Heart left ventricle (tissue), 16 donors: ENCODE results near the gene TIAM2. TPM values are rescaled to one million over a fixed set of nuclear protein-coding genes. Genes with fewer than 3 reads are reported as not detected.

Experiments
- ATAC-seq, 4 donors: fragments of 200-7000 bp; cut with Tn5 transposase; one replicate each; pipeline ENCODE4 v1.9.1; 2020 to 2022; ENCODE audit warnings: moderate library complexity in 4 of 4, mild to moderate bottlenecking in 3 of 4, moderate number of reproducible peaks in 1 of 4
- DNase-seq, 5 donors: peaks; one replicate each; pipeline ENCODE4 v3.0.0-alpha.2; 2020
- H3K27ac ChIP-seq, 12 donors: fragments of 200-600 bp; sonication (generic) in 4 of 12; one replicate each; pipeline versions ENCODE4 v1.5.0 to v1.8.0; 2016 to 2022; ENCODE audit warnings: mild to moderate bottlenecking in 2 of 12
- H3K27me3 ChIP-seq, 9 donors: fragments of 200-600 bp; sonication (generic) in 2 of 9; one replicate each; pipeline versions ENCODE4 v1.5.1 to v1.8.0; 2016 to 2022; ENCODE audit warnings: mild to moderate bottlenecking in 3 of 9
- H3K36me3 ChIP-seq, 9 donors: fragments of 200-600 bp; sonication (generic) in 2 of 9; one replicate each; pipeline versions ENCODE4 v1.5.0 to v1.8.0; 2018 to 2022; ENCODE audit warnings: mild to moderate bottlenecking in 2 of 9
- H3K4me1 ChIP-seq, 12 donors: fragments of 200-600 bp; sonication (generic) in 4 of 12; one replicate each; pipeline versions ENCODE4 v1.5.0 to v1.8.0; 2016 to 2022; ENCODE audit warnings: mild to moderate bottlenecking in 3 of 12
- H3K4me3 ChIP-seq, 12 donors: fragments of 200-600 bp; sonication (generic) in 4 of 12; one replicate each; pipeline versions ENCODE4 v1.5.0 to v1.8.0; 2017 to 2022; ENCODE audit warnings: mild to moderate bottlenecking in 9 of 12, moderate library complexity in 4 of 12
- H3K9me3 ChIP-seq, 12 donors: fragments of 200-600 bp; sonication (generic) in 4 of 12; one replicate each; pipeline versions ENCODE4 v1.5.0 to v1.8.0; 2016 to 2022; ENCODE audit warnings: mild to moderate bottlenecking in 1 of 12
- CTCF ChIP-seq, 12 donors: fragments of 200-600 bp; sonication (generic) in 4 of 12; IDR thresholded peaks; one replicate each; pipeline versions ENCODE4 v1.5.0 to v1.8.0; 2018 to 2022; ENCODE audit warnings: antibody characterized with exemption in 12 of 12, mild to moderate bottlenecking in 5 of 12
- POLR2A ChIP-seq, 2 donors: fragments of 450-650 bp; IDR thresholded peaks; one replicate each; pipeline ENCODE4 v1.6.1; 2017; ENCODE audit warnings: antibody characterized with exemption in 2 of 2, mild to moderate bottlenecking in 2 of 2, moderate library complexity in 2 of 2
- WGBS, 4 donors: extraction: QIAGEN DNeasy Blood & Tissue Kit in 2 of 4; methylation state at CpG; one replicate each; pipeline versions ENCODE4 v1.1.5 to v1.1.7; 2013 to 2018; 5-methylcytosine and 5-hydroxymethylcytosine counted together
- intact Hi-C, 10 donors: fragments of 100-400 bp; cut with DNase I; formaldehyde crosslinking; loops; one replicate each; pipeline versions ENCODE4 v1.11.1 to v1.14.2; 2022
- polyA plus RNA-seq, 2 donors: library from polyadenylated mRNA; stranded (reverse); fragments of 200-250 nt; gene quantifications; one replicate each; pipeline ENCODE4 v1.2.3, GENCODE V29; 2013
- total RNA-seq, 9 donors: library from RNA; depleted of rRNA in 2 of 9; stranded (reverse); fragments of >200 nt in 2 of 9; fragmentation: NEBNext Ultra II Directional in 3 of 9; extraction: Animal tissue kit (Norgen Biotek cat#: 25700) in 3 of 9; gene quantifications; one replicate each; pipeline versions ENCODE4 v1.1.0 to v1.2.4, GENCODE V29; 2016 to 2023
- donor health status: ischemic (EF 13 %, LVEDD 7.1; RV severe dilation, severe dysfunction).
- donor health status: healthy with polysubstance abuse.
- donor health status: DM: no; HTN: yes; CAD: no.
- donor health status: DM: no; HTN: no; CAD: no.
- donor health status: ischemic (EF 25% LVEDD 6.9; RV normal size, moderate dysfunction).
- donor health status: ischemic (EF 25% LVEDD 5.7; RV mildly dilated, moderate dysfunction).
- donor health status: healthy.
- donor health status: DM: yes; HTN: yes; CAD: no.
- donor health status: ischemic (EF 35%, LVEDD 5.7; RV mildly dilated, moderate dysfunction).
- donor health status: nonischemic (EF 11% LVEDD 7.7; RV severe dilation, severe dysfunction).
- donor health status: DM: yes; HTN: yes; CAD: no.
- donor health status: PGD.
- donor health status: ischemic (EF 29% LVEDD 5.4; RV normal size, mild dysfunction).
- donor health status: nonischemic (EF 23%, LVEDD 6.1; RV moderate dilation, normal function).

The TIAM2 gene
- total and polyA plus RNA-seq, 11 donors = 4.6 to 16.5 (median 12.6) TPM

GRCh38 chr6:155030148-155030720, 35.1 kb downstream of the TIAM2 start:
- Histone ChIP-seq H3K27me3 (no peaks in the 10 kb centered on the region), H3K27ac (no peak overlapping the region), H3K36me3 (no peaks in the 10 kb centered on the region), H3K9me3 (peaks cover 0 to 3% (median 0%) of the 10 kb centered on the region in 12 donors), H3K4me1 (no peaks in the 10 kb centered on the region), H3K4me3 (no peak overlapping the region)
- DNase-seq (no peak), ATAC-seq (no peak)
- intact Hi-C loops = no loop called here
- no peak for TF ChIP-seq POLR2A (IDR thresholded peaks at IDR 0.05)
- no peak for TF ChIP-seq CTCF (IDR thresholded peaks at IDR 0.05)
- 79 to 86% (median 84%) methylated on average over 8 of the region's 8 CpGs for WGBS, 4 donors

- H3K4me3 ChIP-seq = no peak overlapping the region
- H3K4me1 ChIP-seq = no peaks in the 10 kb centered on the region
- ATAC-seq = no peak
- H3K36me3 ChIP-seq = no peaks in the 10 kb centered on the region
- TF ChIP-seq CTCF (IDR thresholded peaks at IDR 0.05) = no peak
- TF ChIP-seq POLR2A (IDR thresholded peaks at IDR 0.05) = no peak
- peaks cover 0 to 3% (median 0%) of the 10 kb centered on the region in 12 donors for H3K9me3 ChIP-seq
- 98 to 100% (median 100%) methylated on average over 1 of the region's 1 CpG for WGBS, 4 donors
- no peaks in the 10 kb centered on the region for H3K27me3 ChIP-seq
- intact Hi-C loops = no loop called here
- no peak for DNase-seq
- H3K27ac ChIP-seq = no peak overlapping the region
These were observed 36.0 kb downstream of the TIAM2 start for GRCh38 chr6:155031091-155031490.

- TF ChIP-seq CTCF (IDR thresholded peaks at IDR 0.05) (no peak), POLR2A (IDR thresholded peaks at IDR 0.05) (no peak)
- no peaks in the 10 kb centered on the region for H3K27me3 ChIP-seq
- H3K27ac ChIP-seq = no peak overlapping the region
- no peak overlapping the region for H3K4me3 ChIP-seq
- H3K9me3 ChIP-seq = peaks cover 0 to 3% (median 0%) of the 10 kb centered on the region in 12 donors
- ATAC-seq = no peak
- intact Hi-C loops = no loop called here
- DNase-seq = no peak
- no peaks in the 10 kb centered on the region for H3K36me3 ChIP-seq
- 93 to 95% (median 95%) methylated on average over 13 of the region's 13 CpGs for WGBS, 4 donors
- no peaks in the 10 kb centered on the region for H3K4me1 ChIP-seq
These were observed 38.1 kb downstream of the TIAM2 start for GRCh38 chr6:155033021-155033791.

GRCh38 chr6:155036907-155037306, 41.8 kb downstream of the TIAM2 start:
- TF ChIP-seq POLR2A (IDR thresholded peaks at IDR 0.05) (no peak), CTCF (IDR thresholded peaks at IDR 0.05) (no peak)
- Histone ChIP-seq H3K9me3 (peaks cover 0 to 3% (median 0%) of the 10 kb centered on the region in 12 donors), H3K36me3 (no peaks in the 10 kb centered on the region), H3K27ac (no peak overlapping the region), H3K4me1 (peaks cover 0 to 6% (median 1%) of the 10 kb centered on the region in 12 donors), H3K4me3 (no peak overlapping the region), H3K27me3 (no peaks in the 10 kb centered on the region)
- WGBS, 4 donors = 71 to 76% (median 74%) methylated on average over 8 of the region's 8 CpGs
- no peak for DNase-seq
- intact Hi-C loops = no loop called here
- ATAC-seq = no peak
